NCI-H526 treated with DMSO at 0.1 percent for 48 hours (cell line): ENCODE results near the gene TMEM130.

Experiments used
- DNase-seq: peaks from one replicate; lab custom pipeline; 2025; lab: John Stamatoyannopoulos, UW

The TMEM130 gene

GRCh38 chr7:98869597-98870120 is at the start of gene TMEM130:
Gene TMEM130 (minus strand): TSS chr7:98870014. CDS start chr7:98869861, 153 bp downstream.
- no peak for DNase-seq

- DNase-seq: no peak
These were observed 47.5 kb upstream of the TMEM130 start for GRCh38 chr7:98917331-98917730.

GRCh38 chr7:98913612-98914011 is 43.8 kb upstream of the TMEM130 start:
- DNase-seq: no peak

GRCh38 chr7:98913026-98913425 is 43.2 kb upstream of the TMEM130 start:
- no peak for DNase-seq

- DNase-seq: no peak
These were observed 42.1 kb upstream of the TMEM130 start for GRCh38 chr7:98911916-98912315.

- DNase-seq: peak; percentile 6
These were observed 40.6 kb upstream of the TMEM130 start for GRCh38 chr7:98910427-98910826.

- no peak for DNase-seq
These were observed 39.7 kb upstream of the TMEM130 start for GRCh38 chr7:98909487-98909886.

GRCh38 chr7:98908585-98908984 is 38.8 kb upstream of the TMEM130 start:
- DNase-seq: no peak

GRCh38 chr7:98907570-98907969 is 37.8 kb upstream of the TMEM130 start:
- no peak for DNase-seq

GRCh38 chr7:98903246-98903645 is 33.4 kb upstream of the TMEM130 start:
- DNase-seq: no peak

- no peak for DNase-seq
These were observed 32.7 kb upstream of the TMEM130 start for GRCh38 chr7:98902523-98902922.

- no peak for DNase-seq
These were observed 31.0 kb upstream of the TMEM130 start for GRCh38 chr7:98900815-98901214.

- DNase-seq: no peak
These were observed 30.0 kb upstream of the TMEM130 start for GRCh38 chr7:98899816-98900215.

GRCh38 chr7:98892609-98893008 is 22.8 kb upstream of the TMEM130 start:
- no peak for DNase-seq

GRCh38 chr7:98887038-98887437 is 17.2 kb upstream of the TMEM130 start:
- DNase-seq: no peak

- no peak for DNase-seq
These were observed 14.6 kb upstream of the TMEM130 start for GRCh38 chr7:98884416-98884815.

GRCh38 chr7:98881561-98882315 is 11.9 kb upstream of the TMEM130 start:
- DNase-seq: no peak

- DNase-seq: no peak
These were observed 10.7 kb upstream of the TMEM130 start for GRCh38 chr7:98880485-98880884.

- DNase-seq: no peak
These were observed 10.1 kb upstream of the TMEM130 start for GRCh38 chr7:98879979-98880315.

- no peak for DNase-seq
These were observed 9.6 kb upstream of the TMEM130 start for GRCh38 chr7:98879198-98879978.

- DNase-seq: peak; percentile 40
These were observed 8.8 kb upstream of the TMEM130 start, which contains the start of gene TRRAP for GRCh38 chr7:98878365-98879197. Gene TRRAP (plus strand): TSS chr7:98878532. CDS start chr7:98881151, 2,619 bp downstream.

GRCh38 chr7:98877692-98878364 is 8.0 kb upstream of the TMEM130 start:
- DNase-seq: no peak
